Transverse colon (tissue), 4 donors: ENCODE results near the gene RUNX1. TPM values are rescaled to one million over a fixed set of nuclear protein-coding genes. Genes with fewer than 3 reads are reported as not detected.

Experiments used
- DNase-seq: peaks from one replicate; pipeline ENCODE4 v3.0.0-alpha.2; 2019
- H3K27ac ChIP-seq, 4 donors: fragments of 200-600 bp; sonication (generic); 2 replicates each; pipeline ENCODE4 v1.5.1; 2016 to 2018; ENCODE audit warnings: inconsistent platforms in 4 of 4
- H3K27me3 ChIP-seq: fragments of 200-600 bp; sonication (generic); 2 replicates; pipeline ENCODE4 v1.5.1; 2017; ENCODE audit warnings: inconsistent platforms
- H3K36me3 ChIP-seq, 4 donors: fragments of 200-600 bp; sonication (generic); 2 replicates each; pipeline ENCODE4 v1.5.1; 2017 to 2019; ENCODE audit warnings: inconsistent platforms in 4 of 4
- H3K4me1 ChIP-seq, 4 donors: fragments of 200-600 bp; sonication (generic); 2 replicates each; pipeline ENCODE4 v1.5.1; 2017 to 2020; ENCODE audit warnings: inconsistent platforms in 4 of 4
- H3K4me3 ChIP-seq, 4 donors: fragments of 200-600 bp; sonication (generic); 1 replicate in 1 of 4; 2 replicates in 3 of 4; pipeline versions ENCODE4 v1.5.1 to v1.6.1; 2017 to 2019; ENCODE audit warnings: inconsistent platforms in 4 of 4
- H3K9me3 ChIP-seq, 2 donors: fragments of 200-600 bp; sonication (generic); 2 replicates each; pipeline ENCODE4 v1.5.1; 2017 to 2019; ENCODE audit warnings: inconsistent platforms in 2 of 2
- CTCF ChIP-seq, 5 experiments: fragments of 200-600 bp in 3 of 5; fragments of 450-650 bp in 2 of 5; sonication (generic) in 3 of 5; IDR thresholded peaks; 1 replicate in 2 of 5; 2 replicates in 3 of 5; pipeline ENCODE4 v1.5.1; 2016 to 2017; ENCODE audit warnings: antibody characterized with exemption in 5 of 5, inconsistent platforms in 3 of 5, mild to moderate bottlenecking in 2 of 5, moderate library complexity in 1 of 5
- EP300 ChIP-seq: sonication (generic); formaldehyde crosslinking; IDR thresholded peaks from one replicate; pipeline ENCODE4 v1.6.1; 2017; ENCODE audit warnings: antibody characterized with exemption, low read depth
- POLR2A ChIP-seq: fragments of 450-650 bp; IDR thresholded peaks from one replicate; pipeline ENCODE4 v1.6.1; 2016; ENCODE audit warnings: antibody characterized with exemption, mild to moderate bottlenecking, moderate library complexity
- POLR2AphosphoS5 ChIP-seq, 3 donors: sonication (generic); formaldehyde crosslinking; IDR thresholded peaks; one replicate each; pipeline ENCODE4 v1.6.1; 2016; ENCODE audit warnings: antibody characterized with exemption in 3 of 3
- WGBS, 2 donors: methylation state at CpG; one replicate each; pipeline ENCODE4 v1.1.5; 2018; ENCODE audit warnings: low coverage in 1 of 2; 5-methylcytosine and 5-hydroxymethylcytosine counted together
- in situ Hi-C, 4 donors: fragments of 200-750 bp; cut with MboI; loops; one replicate each; pipeline versions ENCODE4 v1.15.0 to v1.15.1; 2017; ENCODE audit warnings: low sequenced_read_pairs in 3 of 4, low pct_ligation_motif_present in 1 of 4, low pct_unique_long_range_greater_than_20kb in 1 of 4
- intact Hi-C: fragments of 100-400 bp; cut with DNase I; formaldehyde crosslinking; loops from one replicate; pipeline ENCODE4 v1.15.1; 2023; ENCODE audit warnings: low total_unique reads
- total RNA-seq, 4 donors: library from RNA; depleted of rRNA; stranded (reverse); fragments of >200 nt; gene quantifications; one replicate each; pipeline ENCODE4 v1.1.0, GENCODE V29; 2016

Gene RUNX1
- total RNA-seq, 4 donors from 2014 or later: 8.3 to 60.1 (median 34.7) TPM

GRCh38 chr21:35025206-35026152 lies 23.6 kb downstream of the RUNX1 start:
- H3K36me3 ChIP-seq: no peaks in the 10 kb centered on the region
- intact Hi-C loops (no loop called here), in situ Hi-C loops (no loop called here)
- H3K27me3 ChIP-seq: no peaks in the 10 kb centered on the region
- peak overlapping the region in 3 of 4 donors; percentile 9 to 61 (median 39) for H3K27ac ChIP-seq
- no peaks in the 10 kb centered on the region for H3K9me3 ChIP-seq
- no peak overlapping the region for H3K4me3 ChIP-seq
- TF ChIP-seq POLR2AphosphoS5 (IDR thresholded peaks at IDR 0.05) (no peak), POLR2A (no peak), EP300 (no peak), CTCF (IDR thresholded peaks at IDR 0.05) (no peak)
- peaks cover 14 to 49% (median 35%) of the 10 kb centered on the region in 4 donors for H3K4me1 ChIP-seq
- 81% methylated on average over 12 of the region's 12 CpGs for WGBS, 2 donors
- no peak for DNase-seq

GRCh38 chr21:35024513-35024912 lies 24.6 kb downstream of the RUNX1 start:
- TF ChIP-seq POLR2A: no peak
- TF ChIP-seq POLR2AphosphoS5 (IDR thresholded peaks at IDR 0.05): no peak
- no peak for TF ChIP-seq CTCF (IDR thresholded peaks at IDR 0.05)
- no peak for TF ChIP-seq EP300
- no peak for DNase-seq
- peaks cover 19 to 58% (median 44%) of the 10 kb centered on the region in 4 donors for H3K4me1 ChIP-seq

GRCh38 chr21:35024071-35024420 lies 25.1 kb downstream of the RUNX1 start:
- intact Hi-C loops (no loop called here), in situ Hi-C loops (no loop called here)
- Histone ChIP-seq H3K36me3 (no peaks in the 10 kb centered on the region), H3K9me3 (no peaks in the 10 kb centered on the region), H3K27me3 (no peaks in the 10 kb centered on the region), H3K27ac (no peak overlapping the region), H3K4me3 (no peak overlapping the region), H3K4me1 (peaks cover 19 to 62% (median 48%) of the 10 kb centered on the region in 4 donors)
- 63% methylated on average over 1 of the region's 1 CpG for WGBS, 2 donors
- DNase-seq: no peak
- TF ChIP-seq POLR2A (no peak), EP300 (no peak), POLR2AphosphoS5 (IDR thresholded peaks at IDR 0.05) (no peak), CTCF (IDR thresholded peaks at IDR 0.05) (no peak)

More at GRCh38 chr21:35024513-35024912, 24.6 kb downstream of the RUNX1 start:
- intact Hi-C loops: no loop called here
- H3K27ac ChIP-seq: no peak overlapping the region
- no peak overlapping the region for H3K4me3 ChIP-seq
- no peaks in the 10 kb centered on the region for H3K27me3 ChIP-seq
- no peaks in the 10 kb centered on the region for H3K9me3 ChIP-seq
- no peaks in the 10 kb centered on the region for H3K36me3 ChIP-seq
- in situ Hi-C loops: no loop called here

- H3K27ac ChIP-seq: peak overlapping the region in 2 of 4 donors; percentile 71 to 77
- intact Hi-C loops (no loop called here), in situ Hi-C loops (no loop called here)
- H3K27me3 ChIP-seq: no peaks in the 10 kb centered on the region
- peaks cover 19 to 68% (median 52%) of the 10 kb centered on the region in 4 donors for H3K4me1 ChIP-seq
- no peak overlapping the region for H3K4me3 ChIP-seq
- DNase-seq: no peak
- WGBS, 2 donors: 48 to 57% methylated on average over 1 to 3 of the region's 3 CpGs
- TF ChIP-seq POLR2AphosphoS5 (IDR thresholded peaks at IDR 0.05): no peak
- no peak for TF ChIP-seq POLR2A
- TF ChIP-seq CTCF (IDR thresholded peaks at IDR 0.05): no peak
- TF ChIP-seq EP300: no peak
- no peaks in the 10 kb centered on the region for H3K36me3 ChIP-seq
- H3K9me3 ChIP-seq: no peaks in the 10 kb centered on the region
These were observed 25.6 kb downstream of the RUNX1 start for GRCh38 chr21:35023396-35024070.
